HTERT RPE-1 (cell line): Measurements from ENCODE around the gene SLCO2A1.

ENCODE experiments used
- in situ Hi-C: fragments of 300-500 bp; cut with MboI; formaldehyde crosslinking; loops from 4 replicates; pipeline ENCODE4 v1.14.3; 2020; ENCODE audit warnings: low sequenced_read_pairs

Gene SLCO2A1

DNA sequence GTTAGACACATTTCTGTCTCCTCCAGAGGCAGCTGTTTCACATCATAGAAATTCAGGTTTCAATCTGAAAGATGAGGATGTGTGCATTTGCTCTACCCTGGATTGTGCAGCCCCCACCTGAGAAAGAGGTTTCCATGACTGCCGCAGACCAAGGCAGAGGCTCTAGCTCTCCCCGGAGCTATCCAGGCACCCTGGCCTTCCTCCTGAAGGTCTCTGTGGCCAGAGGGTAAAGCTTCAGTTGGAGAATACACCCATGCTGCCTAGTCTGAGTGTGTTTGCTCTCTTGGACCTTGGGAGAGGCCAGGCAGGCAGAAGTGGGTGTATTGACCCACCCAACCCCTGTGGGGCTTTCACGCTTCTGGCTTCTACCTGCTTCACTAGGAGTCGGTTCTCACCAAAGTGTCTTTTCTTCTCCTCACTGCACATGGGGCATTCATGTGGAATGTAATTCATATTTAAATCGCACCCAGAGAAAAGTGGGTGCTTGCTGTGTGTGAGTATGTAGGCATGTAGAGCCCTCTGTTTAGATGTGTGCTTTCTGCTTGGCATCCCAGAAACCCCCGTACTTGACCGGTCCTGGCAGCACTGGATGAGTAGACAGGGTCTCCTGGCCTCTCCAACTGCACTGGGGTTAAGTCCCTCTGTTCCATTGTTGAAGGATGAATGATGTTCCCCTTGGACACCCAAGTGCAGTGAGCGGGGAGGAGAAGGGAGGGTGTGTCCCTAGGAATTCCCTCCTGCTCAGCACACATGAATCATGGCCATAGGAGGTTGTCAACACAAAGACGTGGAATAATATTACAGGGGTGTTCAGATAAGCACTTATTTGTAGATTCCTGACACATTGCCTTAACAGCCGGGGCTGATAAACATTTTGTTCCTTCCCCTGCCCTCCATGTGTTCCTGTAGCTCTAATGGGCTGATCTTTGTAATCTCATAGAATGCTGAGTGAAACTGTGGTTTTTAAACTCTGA lies 113.8 kb downstream of the SLCO2A1 start:
- in situ Hi-C loops: no loop called here

DNA sequence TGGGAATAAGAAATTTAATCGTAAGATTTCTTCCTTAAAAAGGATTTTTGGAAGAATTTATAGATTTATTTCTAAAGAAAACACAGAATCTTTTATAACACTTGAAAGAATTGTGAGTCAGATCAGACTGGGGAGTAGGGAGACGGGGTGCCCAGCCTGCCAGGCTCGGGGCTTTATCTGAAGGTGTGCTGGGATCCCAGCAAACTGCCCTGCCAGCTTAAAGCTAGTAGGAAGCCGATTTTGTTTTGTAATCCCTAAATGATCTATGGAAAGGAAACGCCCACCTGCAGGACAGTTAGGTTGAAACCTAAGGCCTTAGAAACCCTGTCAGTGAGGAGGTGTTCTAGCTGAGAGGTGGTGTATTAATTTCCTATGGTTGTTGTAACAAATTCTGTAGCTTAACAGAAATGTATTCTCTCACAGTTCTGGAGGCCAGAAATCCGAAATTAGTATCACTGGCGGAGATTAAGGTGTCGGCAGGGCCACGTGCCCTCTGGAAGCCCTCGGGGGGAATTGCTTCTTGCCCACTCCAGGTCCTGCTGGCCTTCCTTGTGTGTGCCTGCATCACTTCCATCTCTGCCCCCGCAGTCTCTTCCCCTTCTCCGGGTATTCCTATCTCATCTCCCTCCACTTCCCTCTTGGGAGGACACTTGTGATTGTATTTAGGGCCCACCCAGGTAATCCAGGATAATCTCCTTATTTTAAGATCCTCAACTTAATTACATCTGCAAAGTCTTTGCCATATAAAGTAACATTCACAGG lies 114.7 kb downstream of the SLCO2A1 start:
- in situ Hi-C loops: no loop called here

DNA sequence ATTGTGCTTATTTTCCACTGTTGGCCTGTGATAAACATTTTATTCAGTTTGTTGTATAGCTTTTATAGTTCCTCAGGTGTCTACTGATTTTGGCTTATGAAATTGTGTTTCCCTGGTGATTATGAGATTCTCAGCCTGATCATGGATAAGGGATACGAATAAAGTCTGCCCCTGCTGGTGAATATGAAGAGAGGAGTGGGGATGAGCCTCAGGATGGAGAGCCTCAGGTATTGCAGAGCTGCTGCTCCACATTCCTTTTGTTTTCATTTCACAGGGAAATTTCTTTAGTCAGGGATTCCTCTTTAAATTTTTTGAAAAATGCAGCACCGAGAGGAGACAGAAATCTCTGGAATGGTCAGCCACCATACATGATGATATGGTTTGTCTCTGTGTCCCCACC lies 119.3 kb downstream of the SLCO2A1 start:
- in situ Hi-C loops: no loop called here

DNA sequence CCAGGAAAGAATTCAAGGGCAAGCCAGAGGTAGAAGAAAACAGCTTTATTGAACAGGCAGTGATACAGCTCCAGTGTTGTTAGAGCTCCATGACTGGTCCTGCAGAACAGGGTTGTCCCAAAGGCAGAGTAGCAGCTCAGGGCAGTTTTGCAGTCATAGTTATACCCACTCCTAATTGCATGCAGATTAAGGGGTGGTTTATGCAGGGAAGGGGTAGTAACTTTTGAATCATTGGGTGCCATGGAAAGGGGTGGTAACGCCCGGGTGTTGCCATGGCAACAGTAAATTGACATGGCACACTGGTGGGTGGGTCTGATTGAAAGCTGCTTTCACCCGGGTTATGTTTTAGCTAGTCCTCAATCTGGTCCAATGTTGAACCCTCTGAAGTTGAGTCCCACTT lies 124.3 kb downstream of the SLCO2A1 start:
- in situ Hi-C loops: no loop called here

DNA sequence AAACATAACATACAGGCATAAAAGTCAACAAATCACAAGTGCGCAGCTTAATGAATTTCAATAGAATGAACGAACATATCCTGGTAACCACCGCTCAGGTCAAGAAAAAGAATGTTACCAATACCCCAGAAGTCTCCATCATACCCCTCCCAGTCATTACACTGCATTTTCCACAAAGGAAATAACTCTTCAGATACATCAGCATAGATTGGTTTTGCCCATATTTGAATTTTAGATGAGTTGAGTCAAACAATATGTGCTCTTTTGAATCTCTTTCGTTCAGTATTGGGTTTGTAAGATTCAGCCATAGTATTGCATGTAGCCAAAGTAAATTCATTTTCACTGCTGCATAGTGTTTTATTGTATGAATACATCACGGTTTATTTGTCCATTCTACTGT lies 127.9 kb downstream of the SLCO2A1 start:
- in situ Hi-C loops: no loop called here

DNA sequence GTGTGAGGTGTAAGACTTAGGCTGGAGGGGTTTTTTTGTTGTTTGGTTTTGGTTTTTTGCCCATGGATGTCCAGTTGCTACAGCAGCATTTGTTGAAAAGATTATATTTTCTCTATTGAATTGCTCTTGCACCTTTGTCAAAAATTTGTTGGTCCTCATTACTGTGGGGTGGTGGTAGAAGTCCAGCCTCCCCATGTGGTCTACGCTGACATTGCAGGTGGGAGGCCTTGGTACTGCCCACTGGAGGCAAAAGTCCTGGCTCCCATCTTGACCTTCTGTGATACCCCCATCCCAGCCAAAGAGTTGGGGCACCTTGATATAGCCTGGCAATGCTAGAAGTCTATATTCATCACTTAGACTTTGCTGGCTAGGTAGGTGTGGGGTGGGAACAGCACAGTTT lies 128.6 kb downstream of the SLCO2A1 start:
- in situ Hi-C loops: no loop called here

DNA sequence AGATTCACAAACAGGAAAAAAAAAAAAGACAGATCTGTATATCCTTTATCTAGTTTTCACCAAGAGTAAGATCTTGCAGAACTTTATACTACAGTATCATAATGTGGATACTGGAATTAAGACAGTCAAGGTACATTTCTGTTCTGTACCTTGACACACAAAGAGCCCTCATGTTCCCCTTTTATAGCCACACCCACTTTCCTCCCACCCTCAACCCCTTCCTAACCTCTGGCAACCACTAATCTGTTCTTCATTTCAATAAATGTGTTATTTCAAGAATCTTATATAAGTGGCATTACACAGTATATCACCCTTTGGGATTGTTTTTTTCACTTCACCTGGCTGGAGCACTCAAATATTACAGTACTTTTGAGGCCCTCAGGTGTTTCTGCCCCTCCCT lies 130.4 kb downstream of the SLCO2A1 start:
- in situ Hi-C loops: no loop called here

DNA sequence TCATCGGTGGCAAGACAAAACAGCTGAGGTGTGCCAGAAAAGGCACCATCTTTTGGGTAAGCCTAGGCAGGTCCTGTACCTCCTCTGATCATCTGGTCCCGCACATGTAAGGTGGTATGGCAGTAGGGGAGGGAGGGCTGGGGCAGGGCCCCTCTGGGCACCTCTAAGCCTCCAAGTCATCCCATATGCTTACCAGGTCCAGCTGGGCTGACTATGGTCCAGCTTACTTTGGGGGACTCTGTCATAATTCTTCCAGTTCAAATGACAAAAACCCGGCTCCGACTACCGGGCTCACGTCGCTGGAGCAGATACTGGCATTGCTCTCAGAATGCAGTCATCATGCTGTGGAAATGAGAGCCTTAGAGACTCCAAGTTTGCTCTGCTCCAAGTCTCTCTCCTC lies 132.2 kb downstream of the SLCO2A1 start:
- in situ Hi-C loops: no loop called here

DNA sequence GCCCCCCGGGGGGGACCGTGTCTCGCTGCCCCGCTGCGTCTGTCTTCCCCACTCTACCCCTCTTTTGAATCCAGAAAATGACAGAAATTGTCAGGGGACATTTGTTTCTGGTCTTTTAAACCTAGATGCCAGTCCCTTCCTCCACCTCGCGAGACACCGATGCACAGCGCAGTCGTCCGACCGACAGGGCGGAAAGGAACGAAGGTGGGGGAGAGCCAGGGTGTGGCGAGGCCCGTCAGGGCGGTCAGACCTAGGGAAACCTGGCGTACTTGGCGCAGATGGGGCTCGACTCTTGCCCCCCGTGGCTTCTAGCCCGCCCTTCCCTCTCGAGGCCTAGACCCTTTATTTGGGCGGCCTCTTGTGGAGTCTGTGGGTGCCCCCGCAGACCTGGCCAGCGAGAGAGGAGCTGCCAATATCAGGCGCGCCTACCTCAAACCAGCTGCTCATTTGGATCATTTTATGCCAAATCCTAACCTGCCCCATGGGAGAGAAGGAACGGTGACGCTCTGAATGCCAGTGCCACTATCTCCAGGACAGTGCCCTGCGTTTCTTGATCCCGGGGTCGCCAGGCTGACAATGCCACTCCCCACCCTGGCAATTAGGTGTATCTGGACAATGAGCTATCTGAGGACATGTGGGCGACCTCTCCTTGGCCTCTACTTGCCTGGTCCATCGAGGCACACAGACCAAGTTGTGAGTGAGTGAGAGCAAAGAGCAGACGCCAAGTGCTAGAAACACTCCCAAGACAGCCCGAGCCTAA lies 133.5 kb downstream of the SLCO2A1 start:
- in situ Hi-C loops: no loop called here

DNA sequence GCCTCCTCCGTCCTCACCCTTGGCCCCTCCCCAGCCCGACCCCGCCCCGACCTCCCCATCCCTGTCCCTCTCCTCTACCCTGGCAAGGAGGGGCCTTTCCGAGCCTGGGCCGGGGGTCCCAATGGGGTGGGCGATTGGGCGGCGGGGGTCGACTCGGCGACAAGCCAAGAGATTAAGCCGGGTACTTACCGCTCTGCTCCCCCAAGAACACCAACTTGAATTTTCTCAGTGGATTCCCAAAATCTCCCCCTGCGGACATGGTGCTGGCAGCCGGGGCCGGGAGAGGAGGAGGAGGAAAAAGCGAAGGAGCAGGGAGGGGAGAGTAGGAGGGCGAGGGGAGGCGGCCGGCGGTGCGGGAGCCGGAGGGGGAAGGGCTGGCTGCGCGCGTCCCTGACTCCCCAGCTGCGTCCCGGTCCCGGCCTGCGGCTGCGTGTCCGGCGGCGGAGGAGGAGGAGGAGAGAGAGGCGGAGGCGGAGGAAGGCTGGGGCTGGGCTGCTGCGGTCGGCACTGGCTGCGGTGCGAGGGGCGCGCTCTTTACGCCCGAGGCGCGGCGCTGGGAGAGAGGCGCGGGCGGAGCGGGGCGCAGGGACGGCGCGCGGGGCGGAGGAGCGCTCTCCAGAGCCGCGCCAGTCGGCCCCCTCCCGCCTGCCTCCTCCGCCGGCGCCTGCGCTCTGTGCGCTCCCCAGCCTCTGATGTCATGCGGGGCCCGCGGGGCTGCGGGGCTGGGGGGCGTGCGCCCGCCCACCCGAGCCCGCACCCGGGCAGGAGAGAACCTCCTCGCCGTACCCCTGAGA lies 134.3 kb downstream of the SLCO2A1 start, which contains the start of gene RAB6B:
RAB6B (minus strand) TSS at position 675 of the 794 bp plus-strand sequence; CDS start at position 259, 416 bp downstream.
- in situ Hi-C loops: no loop called here

DNA sequence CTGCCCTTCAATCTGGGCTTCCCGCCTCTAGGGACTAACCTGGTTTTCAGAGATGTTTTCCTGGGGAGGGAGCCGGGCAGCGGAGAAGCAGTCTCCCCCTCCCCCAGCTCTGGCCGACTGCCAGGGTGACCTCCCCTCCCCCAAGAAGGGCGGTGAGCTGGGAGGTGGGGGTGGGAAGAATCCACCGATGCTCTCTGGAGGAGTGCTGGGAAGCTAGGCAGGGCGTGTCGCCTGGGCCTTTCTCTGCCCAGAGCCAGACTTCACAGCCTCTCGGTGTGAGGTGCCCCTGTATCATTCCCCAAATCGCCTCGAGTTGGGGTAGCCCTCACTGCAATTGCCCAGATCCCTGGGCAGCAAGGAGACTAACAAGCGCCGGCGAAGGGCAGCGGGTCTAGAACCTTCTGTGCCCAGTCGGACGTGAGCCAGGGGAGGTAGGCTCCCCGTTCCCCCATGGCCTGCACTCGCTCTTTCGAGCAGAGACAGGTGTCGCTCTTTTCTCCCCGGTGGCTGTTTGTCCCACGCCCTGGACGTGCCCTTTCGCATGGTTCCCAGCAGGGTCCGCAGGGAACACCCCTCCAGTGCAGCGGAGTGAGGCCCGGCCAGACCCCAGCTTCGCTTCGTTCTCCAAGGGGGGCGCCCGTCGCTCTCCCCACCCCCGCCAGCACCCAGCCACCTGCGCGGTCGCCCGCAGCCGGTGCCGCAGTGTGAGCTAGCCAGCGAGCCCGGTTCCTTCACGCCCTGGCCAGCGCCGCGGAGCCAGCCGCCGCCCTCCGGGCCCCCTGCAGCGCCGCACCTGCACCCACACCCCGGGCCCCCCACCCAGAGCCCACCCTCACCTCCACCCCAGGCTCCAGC lies 135.1 kb downstream of the SLCO2A1 start:
- in situ Hi-C loops: no loop called here

DNA sequence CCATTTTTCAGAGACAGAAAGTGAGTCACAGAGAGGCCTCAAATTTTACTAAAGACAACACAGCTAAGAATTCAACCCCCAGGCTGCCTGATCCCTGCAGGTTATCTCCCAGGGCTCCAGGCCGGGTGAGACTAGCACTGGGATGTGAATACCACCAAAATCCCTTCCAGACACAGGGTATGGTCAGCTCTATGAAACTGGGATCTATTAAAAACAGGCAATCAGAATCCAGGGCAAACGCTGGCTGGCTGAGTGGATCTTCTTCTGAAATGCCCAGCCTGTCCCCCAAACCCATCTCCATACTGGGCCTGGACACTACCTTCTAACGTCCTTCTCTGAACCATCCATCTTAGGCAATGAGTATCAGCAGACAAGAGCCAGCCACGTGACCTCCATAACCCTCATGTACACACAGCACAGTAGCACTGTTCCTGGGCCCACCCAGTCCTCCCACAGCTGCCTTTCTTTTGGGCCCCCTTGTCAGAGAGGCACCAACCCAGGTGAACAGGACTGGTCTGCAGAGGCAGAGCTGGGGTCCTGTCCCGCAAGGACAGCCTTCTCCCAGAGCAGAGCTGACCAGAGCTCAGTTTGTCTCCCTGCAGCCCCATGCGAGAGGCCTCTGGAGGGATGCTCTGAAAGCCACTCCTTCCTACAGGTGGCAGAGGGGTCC lies 135.9 kb downstream of the SLCO2A1 start:
- in situ Hi-C loops: no loop called here

DNA sequence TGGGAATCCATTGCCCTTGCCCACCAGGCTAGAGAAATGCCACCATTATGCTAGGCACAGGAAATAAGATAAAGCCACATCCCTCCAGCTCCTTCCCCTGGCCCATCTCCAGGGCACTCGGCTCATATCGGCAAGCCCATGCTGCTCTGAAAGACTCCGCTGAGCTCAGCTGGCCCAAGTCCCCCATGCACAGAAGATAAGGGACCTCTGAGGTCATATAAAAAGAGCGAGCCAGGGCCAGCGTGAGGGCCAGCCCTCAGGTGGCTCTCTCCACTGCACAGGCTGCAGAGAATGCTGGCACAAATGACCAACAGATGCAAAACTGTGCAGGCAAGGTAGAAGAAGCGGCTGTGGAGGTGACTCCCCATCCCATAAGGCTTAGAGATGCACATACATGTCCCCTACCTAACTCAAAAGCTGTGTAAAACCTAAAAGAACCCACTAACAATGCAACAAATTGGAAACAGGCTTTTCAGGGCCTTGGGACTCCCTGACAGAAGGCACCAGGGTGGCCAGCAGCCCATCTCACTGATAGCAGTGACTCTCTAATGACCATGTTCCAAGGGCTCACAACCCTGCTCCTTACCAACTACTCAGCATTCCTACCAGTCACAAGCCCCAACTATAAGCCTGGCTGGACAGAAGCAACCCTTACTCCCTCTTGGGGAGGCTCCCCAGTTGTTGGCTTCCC lies 137.0 kb downstream of the SLCO2A1 start:
- in situ Hi-C loops: no loop called here

DNA sequence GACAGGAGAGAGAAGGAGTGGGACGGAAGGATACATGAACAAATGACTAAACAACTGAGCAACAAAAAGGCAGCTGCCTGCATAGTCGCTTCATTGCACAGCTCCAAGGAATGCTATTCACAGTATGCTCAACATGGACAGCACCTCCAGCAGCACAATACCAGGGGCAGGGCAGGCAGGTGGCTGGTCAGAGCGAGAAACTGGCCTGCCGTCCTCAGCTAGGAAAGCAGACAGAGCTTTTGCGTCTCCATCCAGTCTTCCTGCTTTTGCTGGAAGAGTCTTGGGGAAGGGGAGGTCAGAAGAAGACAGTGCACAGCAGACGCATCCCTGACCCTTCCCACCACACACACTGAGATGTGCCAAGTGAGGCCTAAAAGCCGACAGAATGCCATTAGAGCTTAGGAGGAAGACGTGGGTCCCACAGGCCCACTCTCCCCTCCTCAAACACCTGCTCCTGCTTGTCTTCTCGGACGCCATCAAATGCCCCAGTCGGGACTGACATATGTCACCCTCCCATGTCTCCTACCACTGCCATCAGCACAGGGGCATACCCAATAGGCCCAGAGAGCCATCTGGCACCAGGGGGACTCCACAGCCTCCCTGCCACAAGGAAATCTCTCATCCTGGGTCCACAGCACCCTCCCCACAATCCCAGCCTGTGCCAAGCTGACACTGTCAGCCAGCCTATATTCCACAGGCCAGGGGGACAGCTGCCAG lies 137.9 kb downstream of the SLCO2A1 start:
- in situ Hi-C loops: no loop called here

DNA sequence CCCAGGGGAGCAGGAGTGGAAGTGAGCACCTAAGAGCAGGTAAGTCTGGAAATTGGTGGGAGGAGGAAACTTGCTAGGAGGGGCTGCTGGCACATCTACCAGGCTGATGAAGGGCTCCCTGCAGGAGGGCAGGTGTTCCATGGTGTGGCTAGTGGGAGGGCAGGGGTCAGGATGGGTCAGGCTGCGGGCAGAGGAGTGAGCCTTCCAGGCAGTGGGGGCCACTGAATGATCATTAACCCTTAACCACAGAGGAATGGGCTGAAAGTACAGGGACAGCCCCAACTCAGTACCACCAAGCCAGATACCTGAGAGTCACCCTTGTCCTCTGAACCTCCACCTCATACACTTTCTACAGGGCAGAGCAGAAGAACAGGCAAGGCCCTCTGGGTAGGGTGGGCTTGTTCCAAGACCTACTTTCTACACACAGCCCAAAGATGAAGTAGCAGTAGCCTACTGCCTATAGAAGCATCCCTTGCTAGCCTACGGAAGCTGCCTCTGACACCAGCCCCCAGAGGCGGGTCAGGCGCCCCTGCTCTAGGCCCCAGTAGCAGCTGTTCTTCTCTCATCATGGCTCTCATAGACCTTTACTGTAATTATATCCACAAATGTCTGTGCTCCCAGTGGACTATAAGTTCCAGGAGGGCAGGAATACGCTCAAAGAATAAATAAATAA lies 138.6 kb downstream of the SLCO2A1 start:
- in situ Hi-C loops: no loop called here

DNA sequence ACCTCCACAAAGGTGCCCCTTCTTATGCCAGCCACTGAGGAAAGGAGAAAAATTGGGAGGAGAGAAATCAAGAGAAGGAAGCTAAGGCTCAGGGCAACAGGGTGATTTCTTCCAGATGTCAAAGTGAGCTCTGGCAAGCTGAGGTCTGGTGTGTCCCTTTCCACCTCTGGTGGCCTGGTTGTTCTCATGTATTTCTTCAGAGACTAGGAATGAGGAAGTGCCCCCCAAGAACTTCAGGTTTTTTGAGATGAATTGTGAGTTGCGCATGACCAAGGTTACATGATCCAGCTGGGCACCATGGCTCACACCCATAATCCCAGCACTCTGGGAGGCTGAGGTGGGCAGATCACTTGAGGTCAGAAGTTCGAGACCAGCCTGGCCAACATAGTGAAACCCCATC lies 139.7 kb downstream of the SLCO2A1 start:
- in situ Hi-C loops: no loop called here

DNA sequence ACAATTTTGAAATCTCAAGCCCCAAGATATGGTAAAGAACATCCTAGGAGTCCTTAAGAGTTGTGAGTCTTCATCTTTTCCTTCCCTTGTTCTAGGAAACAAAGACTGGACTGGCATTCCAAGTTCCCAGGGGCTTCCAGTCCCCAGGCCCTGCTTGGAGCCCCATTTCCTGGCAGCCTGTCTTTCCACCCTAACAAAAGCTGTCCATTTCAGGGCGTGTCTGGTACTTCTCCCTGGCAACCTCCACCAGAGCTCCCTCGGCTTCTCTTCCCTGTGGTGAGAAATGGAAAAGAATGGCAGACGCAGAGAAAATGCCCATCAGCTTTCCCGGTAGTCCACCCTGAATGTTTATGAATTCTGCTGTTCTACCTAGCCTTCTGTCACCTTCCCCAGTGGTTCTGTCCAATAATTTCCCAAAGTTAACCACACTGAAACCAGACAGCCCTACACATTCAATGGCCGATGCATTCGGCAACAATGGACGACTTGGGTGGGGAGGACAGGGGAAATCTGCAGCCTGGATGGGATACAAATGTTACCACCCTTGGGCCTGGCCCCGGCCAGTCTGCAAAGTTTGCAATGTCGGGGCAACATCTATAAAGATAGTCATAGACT lies 140.9 kb downstream of the SLCO2A1 start:
- in situ Hi-C loops: no loop called here
